Fibroblast of gingiva (primary cell): ENCODE measurements around the gene MX1.

Source experiments
- DNase-seq: peaks from one replicate; pipeline ENCODE4 v3.0.0-alpha.2; 2011; ENCODE audit warnings: low read depth

MX1 gene

DNA sequence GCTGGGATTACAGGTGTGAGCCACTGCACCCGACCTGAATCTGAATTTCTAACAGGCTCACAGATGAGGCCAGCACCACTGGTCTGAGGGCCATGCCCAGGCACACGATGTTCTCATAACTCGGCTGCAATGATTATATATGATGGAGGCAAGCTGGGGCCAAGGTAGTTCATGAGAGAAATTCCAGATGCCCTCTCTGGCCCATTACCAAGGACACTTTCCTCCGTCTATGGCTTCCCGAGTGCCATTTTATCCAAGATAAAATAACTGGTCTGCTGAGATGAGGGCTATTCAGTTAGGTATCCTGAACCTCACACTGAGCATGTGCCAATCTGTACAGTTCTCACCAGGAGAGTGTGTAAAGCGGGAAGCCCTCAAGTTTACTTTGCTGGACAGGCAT, 65.4 kb downstream of the MX1 start:
- no peak for DNase-seq

GRCh38 chr21:41494242-41494641, 68.2 kb downstream of the MX1 start:
- no peak for DNase-seq

- no peak for DNase-seq
Measured at GRCh38 chr21:41497008-41497407, 71.0 kb downstream of the MX1 start.

DNA sequence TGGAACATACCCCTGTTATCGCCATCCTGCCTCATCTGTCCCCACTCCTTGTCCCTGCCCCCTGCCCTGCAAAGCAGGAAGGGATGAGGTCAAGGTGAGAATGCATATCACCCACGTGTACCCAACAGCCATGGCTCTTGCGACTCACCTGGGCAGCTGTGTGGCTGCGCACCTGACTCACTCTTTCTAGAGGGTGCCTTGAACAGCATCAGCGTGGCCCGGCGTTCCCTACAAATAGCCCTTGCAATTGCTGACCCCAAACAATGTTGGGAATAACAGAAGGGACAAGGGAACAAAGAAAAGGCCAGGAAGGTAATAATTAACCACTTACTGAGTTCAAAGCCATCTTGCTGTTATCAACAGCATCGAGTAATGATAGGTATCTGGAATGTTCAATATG, 71.7 kb downstream of the MX1 start:
- DNase-seq = no peak

DNA sequence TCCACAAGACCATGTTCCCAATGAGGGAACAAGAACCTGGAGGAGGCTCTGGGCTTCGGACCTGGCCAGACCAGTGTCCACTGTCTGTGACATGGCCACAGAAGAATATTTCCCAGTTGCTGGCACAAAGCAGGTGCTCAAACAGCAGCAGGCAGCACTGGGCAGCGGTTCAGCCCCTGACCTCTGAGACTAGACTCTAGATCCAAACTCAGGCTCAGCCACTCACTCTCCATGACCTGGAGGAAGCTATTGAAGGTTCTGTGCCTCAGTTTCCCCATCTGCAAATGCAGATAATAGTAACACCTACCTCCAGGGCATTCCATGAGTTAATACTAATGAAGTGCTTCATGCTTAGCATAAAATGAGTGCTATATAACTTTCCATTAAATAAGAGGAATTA, 73.9 kb downstream of the MX1 start:
- DNase-seq = no peak

- DNase-seq = no peak
Measured at GRCh38 chr21:41500363-41500762, 74.3 kb downstream of the MX1 start.

GRCh38 chr21:41500931-41501381, 74.9 kb downstream of the MX1 start:
- no peak for DNase-seq

- no peak for DNase-seq
Measured at GRCh38 chr21:41501919-41502318, 75.9 kb downstream of the MX1 start.

DNA sequence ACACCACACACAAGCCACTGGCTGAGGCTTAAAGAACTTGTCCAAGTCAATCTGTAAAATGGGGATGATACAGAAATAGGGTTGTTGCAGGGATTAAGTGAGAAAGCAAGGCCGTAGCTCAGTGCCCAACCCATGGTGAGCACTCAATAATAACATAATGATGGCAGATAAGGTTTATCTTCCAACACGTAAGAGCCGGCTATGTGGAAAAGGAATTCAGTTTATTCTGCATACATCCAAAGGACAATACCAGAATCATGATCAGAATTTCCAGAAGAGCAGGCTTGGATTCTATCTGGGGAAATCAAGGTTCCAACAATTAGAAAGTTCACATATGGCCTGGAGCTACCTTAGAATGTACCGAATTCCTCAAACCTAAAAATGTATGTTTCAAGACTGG, 77.3 kb downstream of the MX1 start:
- no peak for DNase-seq

- DNase-seq = no peak
Measured at GRCh38 chr21:41504030-41504429, 78.0 kb downstream of the MX1 start.

DNA sequence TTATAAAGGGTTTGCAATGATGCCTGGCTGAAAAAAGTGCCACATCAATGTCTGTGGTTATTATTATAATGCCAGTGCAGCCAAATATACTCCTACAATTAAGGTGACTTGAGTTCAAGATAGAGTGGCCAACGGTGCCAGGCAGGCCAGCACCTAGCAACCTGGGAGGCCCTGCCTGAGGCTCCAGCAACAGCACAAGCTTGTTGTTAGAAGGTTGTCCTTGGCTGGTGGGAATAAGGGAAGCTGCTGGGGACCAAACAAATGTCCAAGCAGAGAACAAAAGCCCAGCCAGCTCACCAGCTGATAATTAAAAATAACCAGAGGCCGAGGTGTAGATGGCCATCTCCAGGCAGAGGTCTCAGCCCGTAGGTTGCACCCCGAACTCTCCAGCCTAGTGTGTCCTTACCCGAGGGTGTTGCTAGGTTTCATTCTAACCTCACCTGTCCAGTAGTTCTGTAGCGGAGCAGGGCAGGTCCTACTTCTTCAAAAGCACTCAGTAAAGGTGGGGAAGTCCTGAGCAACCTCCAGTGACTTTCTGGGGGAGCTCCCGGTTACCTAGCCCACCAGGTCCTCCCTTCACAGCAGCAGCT, 80.1 kb downstream of the MX1 start:
- no peak for DNase-seq

GRCh38 chr21:41506611-41507520, 80.8 kb downstream of the MX1 start:
- no peak for DNase-seq

- no peak for DNase-seq
Measured at GRCh38 chr21:41507521-41508414, 81.7 kb downstream of the MX1 start, which contains the start of gene TMPRSS2. Gene TMPRSS2 (minus strand): TSS chr21:41508158. CDS start chr21:41498133, 10,025 bp downstream.

DNA sequence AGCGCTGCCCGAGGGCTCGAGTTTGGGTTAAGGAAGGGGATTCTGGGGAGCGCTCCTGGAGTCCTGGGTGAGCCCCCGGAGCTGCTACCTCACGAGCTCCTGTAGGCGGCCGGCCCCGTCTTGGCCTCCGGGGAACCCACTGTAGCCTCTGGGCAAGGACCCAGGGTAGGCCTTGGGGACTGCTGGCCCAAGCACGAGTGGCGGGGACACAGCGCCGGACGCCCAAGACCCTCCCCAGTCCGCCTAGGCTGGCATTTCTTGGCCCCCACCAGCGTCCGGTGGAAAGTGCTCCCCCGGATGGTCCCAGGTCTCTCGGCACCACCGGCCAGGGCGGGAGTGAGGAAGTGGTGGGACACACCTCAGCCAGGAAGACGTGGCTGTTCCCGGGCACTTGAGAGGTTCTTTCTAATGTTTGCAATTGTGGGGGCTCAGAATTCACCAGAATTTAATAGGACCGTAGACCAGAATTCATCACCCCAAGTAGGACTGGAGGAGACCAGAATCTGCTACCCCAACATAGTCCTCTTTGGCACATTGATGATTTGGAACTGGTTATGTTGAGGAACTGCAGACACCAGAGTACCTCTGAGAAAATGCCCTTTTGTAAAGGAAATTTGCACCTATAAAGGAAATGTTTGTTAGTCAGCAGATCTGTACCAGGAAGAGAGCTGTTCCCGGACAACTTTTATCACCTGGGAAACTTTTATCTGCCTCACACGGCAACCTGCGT, 82.5 kb downstream of the MX1 start:
- no peak for DNase-seq
